Activated CD8-positive, alpha-beta memory T cell treated with anti-CD3 and anti-CD28 coated beads, Interleukin-2, amount 50 U/mL, for 24 hours (primary cell): ENCODE data around the gene CCDC195.
"Not testable (repeated sequence)": the region's sequence is repeated elsewhere in the genome, so short reads cannot be mapped to it uniquely, and the experiment has no call there.

Experiments
- DNase-seq: peaks from one replicate; pipeline ENCODE4 v3.0.0-alpha.2; 2020; ENCODE audit errors: extremely low read depth

Gene CCDC195

GRCh38 chr2:224690868-224691267 is 25.3 kb downstream of the CCDC195 start:
- no peak for DNase-seq

DNA sequence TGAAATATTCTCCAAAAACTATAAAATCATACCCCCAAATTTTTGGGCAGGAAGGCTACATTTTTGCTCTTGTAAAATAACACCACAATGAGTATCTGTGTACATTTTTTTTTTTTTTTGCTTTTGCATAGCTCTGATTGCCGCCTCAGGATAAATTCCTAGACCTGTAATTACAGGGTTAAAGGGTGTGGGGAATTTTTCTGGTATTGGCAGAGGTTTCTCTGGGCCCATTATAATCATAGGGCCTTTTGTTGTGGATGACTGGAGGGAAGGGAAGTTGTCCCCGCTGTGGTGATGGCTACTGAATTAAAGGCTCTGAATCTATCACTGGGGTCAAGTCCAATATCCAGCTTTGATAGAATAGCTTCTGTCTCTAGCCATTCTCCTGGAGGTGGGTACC is 26.6 kb downstream of the CCDC195 start:
- DNase-seq = no peak

- no peak for DNase-seq
Observed at GRCh38 chr2:224688997-224689396, 27.2 kb downstream of the CCDC195 start.

GRCh38 chr2:224687156-224687555 is 29.0 kb downstream of the CCDC195 start:
- DNase-seq = no peak

- DNase-seq = no peak
Observed at GRCh38 chr2:224685121-224685520, 31.0 kb downstream of the CCDC195 start.

DNA sequence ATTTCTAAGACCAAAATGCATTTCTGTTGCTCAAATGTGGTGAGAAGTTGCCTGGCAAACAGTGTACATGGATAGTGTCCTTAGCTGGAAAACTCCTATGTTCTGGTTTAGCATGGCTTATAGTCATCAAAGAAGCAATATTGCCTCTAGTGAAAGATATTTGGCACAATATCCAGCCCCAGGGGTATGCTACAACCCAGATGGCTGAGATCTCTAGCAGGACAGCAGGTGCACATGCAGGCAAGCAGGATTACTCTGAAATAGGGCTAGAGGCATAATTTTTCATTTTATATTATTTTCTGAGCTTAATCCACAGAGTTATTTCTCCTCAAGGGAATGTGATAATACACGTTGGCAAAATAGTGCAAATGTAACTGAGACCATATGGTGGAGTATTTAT is 34.0 kb downstream of the CCDC195 start:
- DNase-seq = no peak

DNA sequence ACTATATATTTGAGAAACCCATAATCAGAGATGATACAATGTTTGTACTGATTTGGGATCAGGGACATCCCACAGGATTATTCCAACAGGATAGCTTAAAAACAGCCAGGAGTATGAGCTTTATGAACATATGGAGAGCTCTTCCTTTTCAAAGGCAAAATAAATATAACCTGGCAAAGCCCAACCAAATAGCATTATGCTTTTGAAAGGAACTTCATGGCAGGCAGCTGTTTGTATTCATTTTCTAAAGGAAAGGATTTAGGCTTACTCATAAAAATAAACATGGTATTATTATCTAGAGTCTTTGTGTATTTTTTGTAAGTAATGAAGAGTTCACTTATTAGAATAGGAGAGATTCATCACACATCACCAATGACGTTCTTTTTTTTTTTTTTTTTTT is 44.4 kb downstream of the CCDC195 start:
- no peak for DNase-seq

- DNase-seq = no peak
Observed at GRCh38 chr2:224670203-224670602, 46.0 kb downstream of the CCDC195 start.

GRCh38 chr2:224669449-224669848 is 46.7 kb downstream of the CCDC195 start:
- no peak for DNase-seq

- no peak for DNase-seq
Observed at GRCh38 chr2:224668123-224668909, 47.8 kb downstream of the CCDC195 start.

GRCh38 chr2:224666951-224667553 is 49.1 kb downstream of the CCDC195 start:
- no peak for DNase-seq

- not testable (repeated sequence) for DNase-seq
Observed at GRCh38 chr2:224663322-224663721, 52.8 kb downstream of the CCDC195 start.

- not testable (repeated sequence) for DNase-seq
Observed at GRCh38 chr2:224661708-224662107, 54.5 kb downstream of the CCDC195 start.

DNA sequence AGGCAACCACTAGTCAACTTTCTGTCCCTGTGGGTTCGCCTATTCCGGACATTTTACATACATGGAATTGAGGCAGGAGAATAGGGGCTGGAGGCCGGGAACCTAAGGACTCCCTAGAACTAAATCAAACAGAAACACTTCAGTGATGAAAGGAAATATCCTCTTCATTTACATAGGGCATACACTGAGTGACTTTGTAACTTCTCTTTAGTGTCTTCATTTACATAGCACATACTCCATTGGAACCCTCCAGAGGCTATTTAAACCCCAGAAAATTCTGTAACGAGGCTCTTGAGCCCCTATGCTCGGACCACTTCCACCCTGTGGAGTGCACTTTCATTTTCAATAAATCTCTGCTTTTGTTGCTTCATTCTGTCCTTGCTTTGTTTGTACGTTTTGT is 56.5 kb downstream of the CCDC195 start:
- no peak for DNase-seq

DNA sequence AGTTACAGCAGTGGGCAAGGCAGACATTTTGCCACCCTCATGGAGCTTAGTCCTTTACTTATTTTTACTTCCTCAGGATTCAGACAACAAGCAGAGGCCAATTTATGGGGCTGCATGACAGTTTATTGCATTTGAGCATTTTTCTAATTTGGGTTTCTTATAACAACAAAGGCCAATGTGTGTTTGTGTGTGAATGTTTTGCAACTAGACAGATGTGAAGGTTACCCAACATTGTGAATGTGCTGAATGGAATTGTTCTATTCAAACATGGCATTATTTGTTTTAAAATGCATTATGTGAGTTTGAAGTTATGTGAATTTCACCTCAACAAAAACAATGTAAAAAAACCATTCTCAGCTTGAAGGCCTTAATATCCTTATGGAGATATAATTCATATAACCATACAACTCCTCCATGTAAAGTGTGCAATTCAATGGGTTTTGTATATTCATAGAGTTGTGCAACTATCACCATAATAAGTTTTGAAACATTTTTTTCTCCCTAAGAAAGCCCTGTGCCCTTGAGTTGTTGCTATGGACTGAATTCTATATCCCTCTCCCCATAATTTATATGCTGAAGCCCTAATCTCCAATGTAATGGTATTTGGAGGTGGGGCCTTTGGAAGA is 57.3 kb downstream of the CCDC195 start:
- DNase-seq = no peak

- no peak for DNase-seq
Observed at GRCh38 chr2:224657349-224657748, 58.8 kb downstream of the CCDC195 start.

- no peak for DNase-seq
Observed at GRCh38 chr2:224655006-224655537, 61.1 kb downstream of the CCDC195 start.
